Transverse colon (tissue), 4 donors: ENCODE measurements around the gene TAC4.

ENCODE experiments used
- POLR2AphosphoS5 ChIP-seq, 3 donors: sonication (generic); formaldehyde crosslinking; IDR thresholded peaks; one replicate each; pipeline ENCODE4 v1.6.1; 2016; ENCODE audit warnings: antibody characterized with exemption in 3 of 3
- TF ChIP-seq, protein P1 (sequence below), 5 experiments: fragments of 200-600 bp in 3 of 5; fragments of 450-650 bp in 2 of 5; sonication (generic) in 3 of 5; IDR thresholded peaks; 1 replicate in 2 of 5; 2 replicates in 3 of 5; pipeline ENCODE4 v1.5.1; 2016 to 2017; ENCODE audit warnings: antibody characterized with exemption in 5 of 5, inconsistent platforms in 3 of 5, mild to moderate bottlenecking in 2 of 5, moderate library complexity in 1 of 5

DNA sequence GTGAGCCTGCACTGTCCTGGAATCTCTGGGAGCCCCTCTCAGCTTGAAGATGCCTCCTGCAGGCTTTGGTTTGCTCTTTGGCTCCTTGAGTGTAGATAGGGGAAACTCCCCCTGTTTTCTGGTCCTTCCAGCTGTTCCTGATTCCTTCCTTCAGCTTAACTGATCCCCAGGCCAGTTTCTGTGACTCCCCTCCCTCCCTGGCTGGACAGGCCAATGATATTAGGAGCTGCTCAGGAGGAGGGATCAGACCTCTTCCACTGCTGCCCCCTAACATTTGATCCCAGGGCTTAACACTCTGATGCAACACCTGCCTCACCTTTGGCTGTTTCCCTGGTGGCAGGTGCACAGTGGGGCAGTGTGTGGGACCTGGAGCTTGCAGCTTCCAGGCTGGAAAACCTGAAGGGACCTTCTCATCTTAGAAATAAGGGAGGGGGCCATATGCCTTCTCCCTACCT lies at the start of gene TAC4:
- TF ChIP-seq, protein P1, sequence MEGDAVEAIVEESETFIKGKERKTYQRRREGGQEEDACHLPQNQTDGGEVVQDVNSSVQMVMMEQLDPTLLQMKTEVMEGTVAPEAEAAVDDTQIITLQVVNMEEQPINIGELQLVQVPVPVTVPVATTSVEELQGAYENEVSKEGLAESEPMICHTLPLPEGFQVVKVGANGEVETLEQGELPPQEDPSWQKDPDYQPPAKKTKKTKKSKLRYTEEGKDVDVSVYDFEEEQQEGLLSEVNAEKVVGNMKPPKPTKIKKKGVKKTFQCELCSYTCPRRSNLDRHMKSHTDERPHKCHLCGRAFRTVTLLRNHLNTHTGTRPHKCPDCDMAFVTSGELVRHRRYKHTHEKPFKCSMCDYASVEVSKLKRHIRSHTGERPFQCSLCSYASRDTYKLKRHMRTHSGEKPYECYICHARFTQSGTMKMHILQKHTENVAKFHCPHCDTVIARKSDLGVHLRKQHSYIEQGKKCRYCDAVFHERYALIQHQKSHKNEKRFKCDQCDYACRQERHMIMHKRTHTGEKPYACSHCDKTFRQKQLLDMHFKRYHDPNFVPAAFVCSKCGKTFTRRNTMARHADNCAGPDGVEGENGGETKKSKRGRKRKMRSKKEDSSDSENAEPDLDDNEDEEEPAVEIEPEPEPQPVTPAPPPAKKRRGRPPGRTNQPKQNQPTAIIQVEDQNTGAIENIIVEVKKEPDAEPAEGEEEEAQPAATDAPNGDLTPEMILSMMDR (IDR thresholded peaks at IDR 0.05): no peak
- no peak for TF ChIP-seq POLR2AphosphoS5 (IDR thresholded peaks at IDR 0.05)
